SK-N-MC (cell line): ENCODE measurements around the gene C6orf52.

Experiments used
- DNase-seq: peaks from one replicate; pipeline ENCODE4 v3.0.0-alpha.2; 2011; ENCODE audit warnings: low read depth, low spot score
- H3K27ac ChIP-seq: fragments of 200-600 bp; sonication (generic); 2 replicates; pipeline ENCODE4 v1.5.1; 2016; ENCODE audit warnings: mixed run types
- H3K36me3 ChIP-seq: fragments of 200-600 bp; sonication (generic); 2 replicates; pipeline ENCODE4 v1.6.1; 2017; ENCODE audit warnings: antibody characterized with exemption, low read length, mixed read lengths; ENCODE audit not compliant: insufficient read depth
- H3K4me3 ChIP-seq: fragments of 200-600 bp; sonication (generic); 2 replicates; pipeline ENCODE4 v1.5.1; 2016
- H3K9ac ChIP-seq: fragments of 200-600 bp; sonication (generic); 2 replicates; pipeline ENCODE4 v1.8.0; 2017; ENCODE audit warnings: mixed run types, mixed read lengths; ENCODE audit not compliant: insufficient read length
- H3K9me3 ChIP-seq: fragments of 200-600 bp; sonication (generic); 2 replicates; pipeline ENCODE4 v1.6.1; 2017; ENCODE audit warnings: low read depth, mild to moderate bottlenecking, antibody characterized with exemption, low read length, moderate library complexity, mixed read lengths
- EZH2 ChIP-seq: fragments of 200-600 bp; sonication (generic); IDR thresholded peaks from one replicate; pipeline ENCODE4 v1.6.1; 2017; ENCODE audit warnings: antibody characterized with exemption
- FOXP2 ChIP-seq: optimal IDR thresholded peaks from 2 replicates; pipeline ENCODE3; 2011; ENCODE audit warnings: mild to moderate bottlenecking, moderate library complexity; ENCODE audit not compliant: insufficient read depth; ENCODE audit errors: extremely low read length, control extremely low read depth
- POLR2AphosphoS5 ChIP-seq: IDR thresholded peaks from 2 replicates; pipeline ENCODE4 v1.6.1; 2012; ENCODE audit warnings: mild to moderate bottlenecking, low read depth, low read length, borderline replicate concordance

The C6orf52 gene

GRCh38 chr6:10655508-10656055, 38.8 kb downstream of the C6orf52 start:
- Histone ChIP-seq H3K9ac (no peak overlapping the region), H3K36me3 (no peaks in the 10 kb centered on the region), H3K4me3 (no peak overlapping the region), H3K9me3 (no peaks in the 10 kb centered on the region), H3K27ac (no peak overlapping the region)
- no peak for DNase-seq
- TF ChIP-seq POLR2AphosphoS5 = no peak
- TF ChIP-seq FOXP2 = no peak
- no peak for TF ChIP-seq EZH2

DNA sequence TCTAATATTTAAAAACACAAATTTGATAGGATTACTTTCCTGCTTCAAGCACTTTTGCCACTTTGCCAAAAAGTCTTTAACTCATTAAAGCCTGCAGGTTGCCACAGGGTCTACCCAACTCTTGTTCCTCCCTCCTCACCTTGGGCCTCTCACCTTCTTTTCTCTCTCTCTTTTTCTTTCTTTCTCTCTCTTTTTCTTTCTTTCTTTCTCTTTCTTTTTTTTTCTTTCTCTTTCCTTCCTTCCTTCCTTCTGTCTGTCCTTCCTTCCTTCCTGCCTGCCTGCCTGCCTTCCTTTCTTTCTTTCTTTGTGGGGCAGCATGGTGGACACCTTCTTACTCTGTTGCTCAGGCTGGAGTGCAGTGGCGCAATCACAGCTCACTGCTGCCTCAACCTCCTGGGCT, 50.2 kb downstream of the C6orf52 start:
- no peaks in the 10 kb centered on the region for H3K36me3 ChIP-seq
- no peak overlapping the region for H3K9ac ChIP-seq
- DNase-seq = no peak
- no peak overlapping the region for H3K27ac ChIP-seq
- H3K4me3 ChIP-seq = no peak overlapping the region
- TF ChIP-seq EZH2 = no peak
- no peak for TF ChIP-seq FOXP2
- no peak for TF ChIP-seq POLR2AphosphoS5
- no peaks in the 10 kb centered on the region for H3K9me3 ChIP-seq

DNA sequence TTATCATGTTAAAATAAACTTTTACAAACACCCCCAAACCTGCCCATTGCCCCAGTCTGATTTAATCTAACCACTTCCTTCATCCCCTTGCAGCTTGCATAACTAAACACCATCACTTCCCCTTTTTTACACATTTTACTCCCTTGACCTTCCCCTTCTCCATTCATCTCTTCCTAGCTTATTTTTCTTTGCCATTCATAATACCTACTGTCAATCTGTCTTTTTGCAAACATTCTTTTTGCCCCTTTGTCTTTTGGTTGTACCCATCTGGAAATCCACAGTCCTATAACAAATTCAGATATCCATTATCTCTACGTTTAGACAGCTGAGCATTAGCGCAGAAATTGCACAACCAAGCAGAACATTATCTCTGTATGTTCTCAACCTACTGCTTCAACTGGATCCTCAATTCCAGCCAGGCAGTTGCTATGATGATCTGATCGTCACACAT, 51.2 kb downstream of the C6orf52 start:
- DNase-seq = no peak
- H3K4me3 ChIP-seq = no peak overlapping the region
- no peaks in the 10 kb centered on the region for H3K9me3 ChIP-seq
- no peak overlapping the region for H3K27ac ChIP-seq
- no peak for TF ChIP-seq FOXP2
- no peak for TF ChIP-seq EZH2
- no peak for TF ChIP-seq POLR2AphosphoS5
- H3K9ac ChIP-seq = no peak overlapping the region
- no peaks in the 10 kb centered on the region for H3K36me3 ChIP-seq

DNA sequence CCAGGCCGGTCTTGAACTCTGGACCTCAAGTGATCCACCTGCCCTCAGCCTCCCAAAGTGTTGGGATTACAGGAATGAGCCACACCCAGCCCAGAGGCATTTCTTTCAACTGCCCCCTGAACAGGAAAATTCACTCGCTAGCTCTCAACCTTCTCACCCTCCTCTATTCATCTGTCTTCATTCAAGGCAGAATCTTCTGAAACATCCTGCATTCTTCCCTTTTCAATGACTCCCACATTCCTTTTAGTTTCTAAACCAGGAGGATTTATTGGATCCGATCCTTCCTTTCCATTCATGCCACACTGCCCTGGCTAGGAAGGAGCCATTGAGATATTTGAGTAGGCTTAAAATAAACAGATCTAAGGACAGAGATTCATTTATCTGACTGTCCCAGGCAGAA, 52.9 kb downstream of the C6orf52 start:
- Histone ChIP-seq H3K36me3 (no peaks in the 10 kb centered on the region), H3K9ac (no peak overlapping the region), H3K9me3 (no peaks in the 10 kb centered on the region), H3K27ac (no peak overlapping the region), H3K4me3 (no peak overlapping the region)
- TF ChIP-seq EZH2 = no peak
- TF ChIP-seq FOXP2 = no peak
- no peak for TF ChIP-seq POLR2AphosphoS5
- DNase-seq = no peak

DNA sequence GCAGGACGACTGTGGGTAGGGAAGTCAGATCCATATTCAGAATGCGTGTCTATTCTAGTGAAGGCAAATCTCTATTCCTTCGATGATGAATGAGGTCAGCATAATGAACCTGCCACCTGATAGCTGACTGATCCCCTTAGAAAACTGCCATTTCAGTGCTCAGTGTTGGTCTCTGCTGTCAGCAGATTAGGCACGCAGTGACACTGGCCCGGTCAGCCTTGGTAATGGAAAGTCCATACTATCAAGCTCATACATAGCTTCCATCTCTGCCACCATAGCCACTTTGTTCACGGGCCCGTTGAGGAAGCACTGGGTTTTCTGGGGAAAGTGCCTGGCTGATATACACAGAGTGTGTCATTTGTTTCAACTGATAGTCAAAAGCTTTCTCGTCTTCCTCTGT, 54.0 kb downstream of the C6orf52 start:
- Histone ChIP-seq H3K9me3 (no peaks in the 10 kb centered on the region), H3K36me3 (no peaks in the 10 kb centered on the region), H3K27ac (no peak overlapping the region), H3K4me3 (no peak overlapping the region), H3K9ac (no peak overlapping the region)
- no peak for TF ChIP-seq FOXP2
- no peak for TF ChIP-seq POLR2AphosphoS5
- no peak for TF ChIP-seq EZH2
- no peak for DNase-seq

DNA sequence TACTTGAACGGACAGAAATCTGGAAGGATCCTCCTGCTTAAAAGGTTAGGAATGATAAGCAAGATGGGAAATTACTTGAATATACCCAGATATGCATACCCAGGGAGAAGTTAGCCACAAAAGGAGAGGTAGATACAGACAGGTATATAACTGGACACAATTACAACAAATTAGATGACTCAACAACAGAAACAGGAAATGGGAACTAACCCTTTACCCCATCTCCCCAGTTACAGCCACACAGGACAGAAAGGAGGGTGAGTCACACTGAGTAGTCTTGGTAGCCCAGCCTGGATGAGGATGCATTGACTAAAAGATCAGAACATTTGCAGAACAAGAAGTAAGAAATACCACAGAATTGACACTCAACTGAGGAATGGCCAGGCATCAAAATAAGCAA, 61.2 kb downstream of the C6orf52 start:
- H3K4me3 ChIP-seq = no peak overlapping the region
- DNase-seq = no peak
- H3K9ac ChIP-seq = no peak overlapping the region
- H3K9me3 ChIP-seq = no peaks in the 10 kb centered on the region
- H3K27ac ChIP-seq = no peak overlapping the region
- H3K36me3 ChIP-seq = no peaks in the 10 kb centered on the region
- TF ChIP-seq EZH2 = no peak
- TF ChIP-seq FOXP2 = no peak
- TF ChIP-seq POLR2AphosphoS5 = no peak

DNA sequence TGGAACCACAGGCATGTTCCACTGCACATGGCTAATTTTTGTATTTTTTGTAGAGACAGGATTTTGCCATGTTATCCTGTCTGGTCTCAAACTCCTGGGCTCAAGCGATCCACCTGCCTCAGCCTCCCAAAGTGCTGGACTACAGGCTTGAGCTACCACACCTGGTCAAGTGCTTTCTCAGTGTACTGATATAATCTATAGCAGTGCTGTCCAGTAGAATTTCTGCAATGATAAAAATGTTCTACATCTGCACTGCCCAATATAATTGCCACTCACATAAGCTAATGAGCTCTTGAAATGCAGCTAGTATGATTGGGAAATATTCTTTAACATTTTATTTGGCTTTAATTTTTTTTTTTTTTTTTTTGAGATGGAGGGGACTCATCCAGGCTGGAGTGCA, 64.2 kb downstream of the C6orf52 start:
- TF ChIP-seq POLR2AphosphoS5 (no peak), EZH2 (no peak), FOXP2 (no peak)
- H3K27ac ChIP-seq = no peak overlapping the region
- no peaks in the 10 kb centered on the region for H3K36me3 ChIP-seq
- H3K9me3 ChIP-seq = no peaks in the 10 kb centered on the region
- H3K4me3 ChIP-seq = no peak overlapping the region
- DNase-seq = no peak
- no peak overlapping the region for H3K9ac ChIP-seq

DNA sequence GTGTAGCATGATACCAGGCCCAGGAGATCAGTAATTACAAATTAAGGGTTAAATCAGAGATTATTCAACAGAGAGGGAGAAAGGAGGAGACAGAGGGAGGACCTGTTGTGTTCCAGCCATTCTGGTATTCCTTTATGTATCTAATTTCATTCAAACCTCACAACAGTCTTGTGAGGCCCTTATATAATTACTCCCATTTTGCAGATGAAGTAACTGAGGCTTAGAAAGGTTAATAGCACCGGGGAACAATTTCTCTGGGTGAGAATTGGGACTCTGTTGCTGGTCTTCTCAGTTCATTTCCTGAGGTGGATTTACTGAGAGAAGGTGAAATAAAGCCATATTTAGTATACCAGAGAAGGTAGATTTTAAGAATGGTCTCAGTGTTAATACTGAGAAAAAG, 66.6 kb downstream of the C6orf52 start:
- H3K9me3 ChIP-seq = no peaks in the 10 kb centered on the region
- no peak for TF ChIP-seq FOXP2
- no peak for TF ChIP-seq POLR2AphosphoS5
- no peak for TF ChIP-seq EZH2
- H3K9ac ChIP-seq = no peak overlapping the region
- H3K27ac ChIP-seq = no peak overlapping the region
- DNase-seq = no peak
- H3K4me3 ChIP-seq = no peak overlapping the region
- no peaks in the 10 kb centered on the region for H3K36me3 ChIP-seq

DNA sequence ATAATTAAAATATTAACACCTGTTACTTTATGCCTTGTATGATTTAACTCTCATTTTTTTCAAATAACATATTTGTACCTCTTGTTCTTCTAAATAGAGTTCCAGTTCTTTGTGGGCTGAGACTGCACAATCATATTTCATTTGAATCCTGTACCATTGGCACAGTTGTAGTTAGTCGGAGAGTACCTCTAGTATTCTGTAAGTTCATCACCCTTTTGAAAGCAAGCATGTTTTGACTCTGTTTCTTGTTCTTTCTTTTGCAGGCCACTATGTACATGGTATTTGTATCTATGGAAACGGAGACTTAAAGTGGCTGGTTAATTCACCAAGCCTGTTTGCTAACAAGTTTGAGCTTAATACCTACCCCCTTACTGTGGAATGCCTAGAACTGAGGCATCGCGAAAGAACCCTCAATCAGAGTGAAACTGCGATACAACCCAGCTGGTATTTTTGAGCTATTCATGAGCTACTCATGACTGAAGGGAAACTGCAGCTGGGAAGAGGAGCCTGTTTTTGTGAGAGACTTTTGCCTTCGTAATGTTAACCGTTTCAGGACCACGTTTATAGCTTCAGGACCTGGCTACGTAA, 68.2 kb downstream of the C6orf52 start:
- DNase-seq = no peak
- Histone ChIP-seq H3K4me3 (no peak overlapping the region), H3K36me3 (no peaks in the 10 kb centered on the region)

More for the DNA sequence above, 68.2 kb downstream of the C6orf52 start:
- no peak overlapping the region for H3K9ac ChIP-seq
- TF ChIP-seq POLR2AphosphoS5 = no peak
- TF ChIP-seq FOXP2 = no peak
- TF ChIP-seq EZH2 = no peak
- no peaks in the 10 kb centered on the region for H3K9me3 ChIP-seq
- no peak overlapping the region for H3K27ac ChIP-seq
